HEK293T (cell line): Measurements from ENCODE around the gene GNA14.

Experiments used
- CTCF ChIA-PET: fragments of 350-600 bp; formaldehyde crosslinking; extraction: SDS; loops from one replicate; lab custom pipeline; 2021; ENCODE audit warnings: antibody characterized with exemption, inconsistent platforms; lab: Yijun Ruan, JAX
- POLR2A ChIA-PET: fragments of 350-600 bp; formaldehyde crosslinking; extraction: SDS; loops from one replicate; lab custom pipeline; 2020; ENCODE audit warnings: antibody characterized with exemption, inconsistent platforms; lab: Yijun Ruan, JAX
- DNase-seq: peaks from one replicate; pipeline ENCODE4 v3.0.0; 2012; ENCODE audit warnings: mixed read lengths; ENCODE audit errors: extremely low spot score
- ARNT ChIP-seq: fragments of 450-650 bp; IDR thresholded peaks from 2 replicates; pipeline ENCODE4 v1.6.1; 2017; ENCODE audit warnings: mild to moderate bottlenecking
- BHLHE40 ChIP-seq: fragments of 450-650 bp; IDR thresholded peaks from 2 replicates; pipeline ENCODE4 v1.6.1; 2016; ENCODE audit warnings: mild to moderate bottlenecking, moderate library complexity, borderline replicate concordance
- CTBP1 ChIP-seq: fragments of 450-650 bp; IDR thresholded peaks from 2 replicates; pipeline ENCODE4 v1.6.1; 2016; ENCODE audit warnings: borderline replicate concordance
- ELF4 ChIP-seq: fragments of 450-650 bp; IDR thresholded peaks from 2 replicates; pipeline ENCODE4 v1.6.1; 2017; ENCODE audit warnings: antibody characterized with exemption
- FOXA1 ChIP-seq: fragments of 450-650 bp; IDR thresholded peaks from 2 replicates; pipeline ENCODE4 v1.6.1; 2016; ENCODE audit warnings: mild to moderate bottlenecking
- FOXK2 ChIP-seq: fragments of 450-650 bp; IDR thresholded peaks from 2 replicates; pipeline ENCODE4 v1.6.1; 2016; ENCODE audit warnings: mild to moderate bottlenecking
- FOXM1 ChIP-seq: fragments of 450-650 bp; IDR thresholded peaks from 2 replicates; pipeline ENCODE4 v1.6.1; 2017; ENCODE audit warnings: mild to moderate bottlenecking, borderline replicate concordance
- HDGF ChIP-seq: fragments of 450-650 bp; IDR thresholded peaks from 2 replicates; pipeline ENCODE4 v1.6.1; 2017; ENCODE audit warnings: antibody characterized with exemption, borderline replicate concordance
- L3MBTL2 ChIP-seq: fragments of 450-650 bp; conservative IDR thresholded peaks from 2 replicates; pipeline ENCODE4 v1.6.1; 2016; ENCODE audit warnings: mild to moderate bottlenecking
- LEF1 ChIP-seq: fragments of 450-650 bp; IDR thresholded peaks from 2 replicates; pipeline ENCODE4 v1.6.1; 2017; ENCODE audit warnings: mild to moderate bottlenecking, borderline replicate concordance
- NFRKB ChIP-seq: fragments of 450-650 bp; IDR thresholded peaks from 2 replicates; pipeline ENCODE4 v1.6.1; 2016; ENCODE audit warnings: mild to moderate bottlenecking, moderate library complexity
- PKNOX1 ChIP-seq: fragments of 450-650 bp; IDR thresholded peaks from 2 replicates; pipeline ENCODE4 v1.6.1; 2016
- SP1 ChIP-seq: fragments of 450-650 bp; IDR thresholded peaks from 2 replicates; pipeline ENCODE4 v1.6.1; 2017
- SUZ12 ChIP-seq: fragments of 450-650 bp; IDR thresholded peaks from 2 replicates; pipeline ENCODE4 v1.6.1; 2016; ENCODE audit warnings: mild to moderate bottlenecking
- TARDBP ChIP-seq: fragments of 450-650 bp; IDR thresholded peaks from 2 replicates; pipeline ENCODE4 v1.6.1; 2016
- ZNF384 ChIP-seq: fragments of 450-650 bp; IDR thresholded peaks from 2 replicates; pipeline ENCODE4 v1.6.1; 2016

Gene GNA14

DNA sequence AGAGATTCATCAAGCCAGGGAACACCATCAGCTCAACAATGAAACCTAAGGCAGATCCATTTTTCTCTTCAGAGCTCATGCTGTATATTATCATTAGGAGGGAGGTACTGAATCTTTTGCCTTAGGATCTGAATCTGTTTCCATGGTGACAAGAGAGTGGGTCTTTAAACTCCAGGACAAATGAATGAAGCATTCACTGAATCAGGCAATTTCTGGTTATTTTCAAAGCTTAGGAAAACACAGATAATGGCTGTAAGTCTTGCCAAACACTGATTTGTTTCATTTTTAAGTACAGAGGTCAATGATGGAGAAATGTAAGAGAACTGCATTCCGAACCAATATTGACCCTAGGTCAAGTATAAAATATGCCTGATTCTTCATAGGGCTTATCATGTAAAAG lies 84.9 kb downstream of the GNA14 start:
- POLR2A ChIA-PET = no interaction called here
- CTCF ChIA-PET = no interaction called here
- DNase-seq = no peak

DNA sequence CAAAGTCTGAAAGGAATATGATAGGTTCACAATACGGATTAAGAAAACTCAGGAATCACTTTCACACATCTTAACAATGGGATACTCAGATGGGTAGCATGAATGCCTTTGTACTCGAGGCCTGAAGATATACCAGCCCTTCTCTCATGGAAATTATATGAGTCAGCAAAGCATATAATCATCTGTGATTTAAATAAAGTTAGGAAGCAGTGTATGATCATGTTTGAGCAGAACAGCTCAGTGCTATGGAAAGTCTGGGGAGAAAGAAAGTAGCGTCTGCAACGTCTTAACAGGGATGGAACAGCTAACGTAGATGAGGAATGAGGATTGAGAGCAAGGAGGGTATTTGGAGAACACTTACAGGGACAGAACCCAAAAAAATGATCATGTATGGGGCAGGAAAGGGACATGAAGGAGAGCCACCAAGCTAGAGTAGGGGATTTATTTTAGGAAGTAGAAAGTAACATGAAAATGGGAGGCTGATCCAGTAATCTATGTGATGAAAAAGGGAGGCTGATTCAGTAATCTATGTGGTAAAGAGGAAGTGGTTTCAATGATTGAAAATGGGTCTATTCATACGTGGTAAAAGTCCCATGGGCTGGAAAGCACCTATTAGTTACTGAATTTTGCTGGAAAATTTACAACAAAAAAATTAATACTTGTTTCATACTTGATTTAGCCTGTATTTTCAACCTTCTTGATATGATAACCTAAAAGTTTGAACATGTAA lies 85.9 kb downstream of the GNA14 start:
- CTCF ChIA-PET = no interaction called here
- DNase-seq = no peak
- TF ChIP-seq PKNOX1 (no peak), ZNF384 (no peak), CTBP1 (no peak), L3MBTL2 (no peak)
- POLR2A ChIA-PET = no interaction called here

More for the DNA sequence above, 84.9 kb downstream of the GNA14 start:
- TF ChIP-seq PKNOX1 (no peak), ARNT (no peak), HDGF (no peak), TARDBP (no peak), FOXK2 (no peak), CTBP1 (no peak), LEF1 (no peak), NFRKB (no peak), ZNF384 (no peak), ELF4 (no peak), SP1 (no peak), L3MBTL2 (no peak), SUZ12 (no peak), FOXA1 (no peak), BHLHE40 (no peak), FOXM1 (no peak)

DNA sequence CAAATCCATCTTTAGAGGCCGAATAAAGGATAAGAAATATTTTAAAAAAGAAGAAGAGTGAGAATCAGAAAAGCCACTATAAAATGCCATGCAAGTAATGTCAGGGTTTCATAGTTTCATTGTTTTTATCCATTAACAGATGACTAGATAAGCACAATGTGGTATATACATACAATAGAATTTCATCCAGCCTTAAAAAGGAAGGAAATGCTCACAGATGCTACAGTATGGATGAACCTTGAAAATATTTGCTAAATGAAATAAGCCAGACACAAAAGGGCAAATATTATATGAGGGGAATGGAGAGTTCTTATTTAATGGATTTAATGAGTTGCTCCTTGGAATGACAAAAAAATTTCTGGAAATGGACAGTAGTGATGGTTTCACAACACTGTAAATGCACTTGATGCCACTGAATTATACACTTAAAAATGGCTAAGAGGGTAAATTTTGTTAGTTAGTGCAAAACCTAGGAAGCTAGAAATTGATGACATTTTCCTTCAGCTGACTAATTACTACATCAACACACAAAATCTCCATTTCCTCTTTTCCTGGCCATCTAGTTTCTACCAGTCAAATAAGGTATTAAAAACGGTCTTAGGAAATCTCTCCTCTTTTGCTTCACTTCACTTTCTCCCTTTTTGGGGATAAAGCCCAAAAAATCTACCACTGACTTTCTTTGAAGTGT lies 86.6 kb downstream of the GNA14 start:
- ChIA-PET CTCF (no interaction called here), POLR2A (no interaction called here)
- DNase-seq = no peak
- TF ChIP-seq FOXK2 = no peak
- TF ChIP-seq TARDBP = no peak
- TF ChIP-seq HDGF = no peak
- TF ChIP-seq FOXA1 = no peak
- TF ChIP-seq PKNOX1 = no peak
- no peak for TF ChIP-seq CTBP1
- no peak for TF ChIP-seq ELF4

- DNase-seq = no peak
- TF ChIP-seq PKNOX1 = no peak
- TF ChIP-seq HDGF = no peak
- no peak for TF ChIP-seq BHLHE40
- TF ChIP-seq SP1 = no peak
- POLR2A ChIA-PET = no interaction called here
- CTCF ChIA-PET = no interaction called here
These were observed 91.7 kb downstream of the GNA14 start for GRCh38 chr9:77556396-77556795.

DNA sequence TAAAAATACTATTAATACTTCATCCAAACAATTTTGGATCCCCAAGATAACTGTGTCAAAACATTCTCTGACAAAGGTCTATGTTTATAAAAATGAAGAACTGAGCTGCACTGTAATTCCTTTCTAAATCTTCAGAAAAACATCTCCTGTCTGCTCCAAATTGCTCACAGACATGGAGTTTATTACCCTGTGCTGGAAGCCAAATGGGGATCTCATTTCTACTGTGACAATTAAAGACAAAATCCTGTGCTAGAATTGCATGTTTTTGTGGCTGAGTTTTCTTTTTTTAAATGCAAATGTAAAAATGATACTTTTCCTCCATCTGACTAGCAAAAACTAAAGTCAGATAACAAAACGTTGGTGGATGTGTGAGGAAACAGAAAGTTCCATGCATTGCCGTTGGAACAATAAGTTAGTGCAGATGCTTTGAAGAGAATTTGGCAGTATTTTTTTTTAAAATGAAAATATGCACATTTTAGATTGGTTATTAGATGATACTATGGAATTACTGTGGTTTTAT lies 93.5 kb downstream of the GNA14 start:
- CTCF ChIA-PET = no interaction called here

DNA sequence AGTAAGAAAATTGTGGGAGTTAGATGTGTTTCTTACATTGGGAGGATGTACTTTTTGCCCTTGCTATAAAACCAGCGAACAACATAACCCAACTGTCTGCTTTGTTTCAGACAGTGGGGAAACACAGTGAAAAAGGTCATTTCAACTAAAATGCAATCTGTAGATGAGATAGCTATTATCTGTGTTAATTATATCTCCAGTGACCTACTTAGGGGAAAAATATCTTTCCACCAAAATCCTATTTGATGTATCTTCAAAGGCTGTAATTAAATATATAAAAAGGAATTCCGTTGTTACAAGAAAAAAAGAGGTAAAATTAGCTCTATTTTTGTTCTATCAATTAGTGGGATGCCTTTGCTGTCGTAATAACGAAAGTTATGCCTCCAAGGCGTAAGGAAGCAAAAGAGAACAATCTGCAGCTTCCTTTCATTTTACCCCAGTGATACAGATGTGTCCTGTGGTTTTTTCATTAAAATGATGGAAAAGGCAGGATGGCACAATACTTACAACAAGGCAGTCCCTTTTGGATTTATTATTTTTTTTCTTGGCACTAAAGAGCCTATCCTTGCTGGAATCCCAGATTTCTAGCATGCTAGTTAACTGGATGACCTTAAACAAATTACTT lies 100.9 kb downstream of the GNA14 start:
- no peak for DNase-seq
- POLR2A ChIA-PET = no interaction called here
- TF ChIP-seq L3MBTL2 (no peak), ZNF384 (no peak), SP1 (no peak), ELF4 (no peak)
- CTCF ChIA-PET = no interaction called here

More for the DNA sequence above, 93.5 kb downstream of the GNA14 start:
- TF ChIP-seq ZNF384 = no peak
- no peak for TF ChIP-seq FOXA1
- POLR2A ChIA-PET = no interaction called here
- DNase-seq = no peak
